ENCODE measurements around the gene OGG1. TPM values are rescaled to one million over a fixed set of nuclear protein-coding genes. Genes with fewer than 3 reads are reported as not detected.

Gene OGG1
- total and polyA plus RNA-seq, 9 of the 15 experiments (the other 6 are each of a cell fraction or from before 2014, with no cell fraction given) = 6.6 to 33.0 (median 24.4) TPM

GRCh38 chr3:9786825-9787669, 37.3 kb downstream of the OGG1 start (continued):
- TF ChIP-seq ZNF224 (CRISPR knock-in tag; IDR thresholded peaks at IDR 0.05) (no peak), RAD21 (CRISPR knock-in tag; conservative IDR thresholded peaks at IDR 0.05 in 1 of 2, IDR thresholded peaks at IDR 0.05 in 1 of 2) (0 out of 4 replicates have a peak, but pooled peaks of 1 of the 2 experiments have one; percentile 2), EHMT2 (IDR thresholded peaks at IDR 0.05) (peak; percentile 30; the same call in 1 of the 2 replicates), VEZF1 (CRISPR knock-in tag; IDR thresholded peaks at IDR 0.05) (0 out of 2 replicates have a peak, but pooled peaks have one; percentile 6), CTCF (IDR thresholded peaks at IDR 0.05 in 2 of 3, conservative IDR thresholded peaks at IDR 0.05 in 1 of 3; ENCODE audit: insufficient read depth in 2 of 3, low read depth in 1 of 3, low read length in 3 of 3) (peak; percentile 76 to 96 (median 77)), HSF4 (CRISPR knock-in tag; IDR thresholded peaks at IDR 0.05; ENCODE audit: borderline replicate concordance) (0 out of 2 replicates have a peak, but pooled peaks have one; percentile 34), CTCFL (IDR thresholded peaks at IDR 0.05; ENCODE audit: borderline replicate concordance, insufficient read depth, low read depth, low read length, poor library complexity, severe bottlenecking) (peak; percentile 76), ZNF263 (CRISPR knock-in tag; IDR thresholded peaks at IDR 0.05; ENCODE audit: borderline replicate concordance) (no peak), ZNF592 (IDR thresholded peaks at IDR 0.05) (peak; percentile 62), ZNF699 (CRISPR knock-in tag; IDR thresholded peaks at IDR 0.05; ENCODE audit: insufficient replicate concordance) (no peak), HES1 (IDR thresholded peaks at IDR 0.05; ENCODE audit: low read depth) (no peak), ZNF764 (CRISPR knock-in tag; IDR thresholded peaks at IDR 0.05; ENCODE audit: low read depth) (peak; percentile 96), HNRNPL (IDR thresholded peaks at IDR 0.05; ENCODE audit: low read depth, low read length) (peak; percentile 62; the same call in 1 of the 2 replicates), ZC3H4 (CRISPR knock-in tag; IDR thresholded peaks at IDR 0.05; ENCODE audit: borderline replicate concordance) (no peak)
